Stimulated activated CD8-positive, alpha-beta memory T cell treated with anti-CD3 and anti-CD28 coated beads, Interleukin-7, amount 100 ng/mL, for 4 hours (primary cell): Measurements from ENCODE around the gene CEBPB.
A peak's percentile ranks its signal among the peaks of the same experiment; 100 is the strongest.
"Not testable (repeated sequence)": the region's sequence is repeated elsewhere in the genome, so short reads cannot be mapped to it uniquely, and the experiment has no call there.

Experiments
- DNase-seq, 2 donors: peaks; one replicate each; pipeline ENCODE4 v3.0.0-alpha.2; 2020; ENCODE audit warnings: low read depth in 2 of 2

Gene CEBPB

GRCh38 chr20:50169329-50169823, 21.3 kb upstream of the CEBPB start:
- peak; percentile 56 to 72 for DNase-seq

DNA sequence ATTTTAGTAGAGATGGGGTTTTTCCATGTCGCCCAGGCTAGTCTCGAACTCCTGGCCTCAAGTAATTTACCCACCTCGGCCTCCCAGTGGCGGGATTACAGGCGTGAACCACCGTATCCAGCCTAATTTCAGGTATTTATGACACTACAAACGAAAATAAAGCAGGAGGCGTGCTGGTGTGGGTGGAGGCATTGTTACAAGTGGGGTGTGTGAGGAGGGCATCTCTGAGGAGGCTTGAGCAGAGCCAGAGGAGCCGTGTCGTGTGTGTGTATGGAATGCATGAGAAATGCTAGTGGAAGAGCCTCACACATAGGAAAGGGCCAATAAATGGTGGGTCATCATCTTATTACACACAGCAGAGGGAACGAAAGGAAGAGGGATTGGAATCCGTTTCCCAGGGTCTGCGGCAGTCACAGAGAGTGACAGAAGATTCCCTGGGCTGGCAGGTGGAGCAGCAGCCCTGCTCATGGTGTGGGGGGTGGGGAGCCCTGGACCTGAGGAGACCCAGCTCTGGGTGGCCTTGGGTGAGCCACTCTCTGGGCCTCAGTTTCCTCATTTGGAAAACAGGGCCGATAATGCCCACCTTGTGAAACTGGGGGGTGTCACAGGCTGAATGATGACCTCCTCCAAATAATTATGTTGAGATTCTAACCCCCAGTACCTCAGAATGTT, 19.9 kb upstream of the CEBPB start:
- DNase-seq, result no peak

DNA sequence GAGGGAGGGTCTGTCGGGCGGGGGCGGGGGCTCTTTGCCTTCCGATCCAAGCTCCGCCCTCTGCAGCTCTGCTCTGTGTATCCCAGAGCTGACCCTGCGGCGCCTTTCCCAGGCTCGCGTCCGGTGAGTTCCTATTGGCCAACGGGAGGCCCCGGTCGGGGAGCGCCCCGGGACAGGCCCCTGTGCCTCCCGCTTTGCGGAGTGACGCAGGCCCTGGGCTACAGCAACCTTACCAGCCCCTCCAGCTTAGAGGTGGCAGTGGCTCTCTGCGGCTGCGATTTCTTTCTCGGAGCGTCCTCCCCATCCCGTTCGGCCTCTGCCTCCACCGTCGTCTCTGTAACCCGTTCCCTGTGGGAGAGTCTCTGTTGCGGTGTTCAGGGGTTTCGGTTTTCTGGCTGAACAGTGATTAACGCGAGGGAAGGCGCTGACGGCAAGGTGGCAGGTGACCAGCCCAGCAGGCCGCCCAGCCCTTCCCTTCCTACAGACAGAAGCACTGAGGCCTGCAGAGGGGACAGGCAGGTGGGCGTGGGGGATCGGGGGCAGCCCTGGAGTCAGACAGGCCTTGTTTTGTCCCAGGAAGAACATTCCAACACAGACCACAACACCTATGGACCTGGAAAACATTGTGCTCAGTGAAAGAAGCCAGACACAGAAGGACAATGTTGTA, 18.1 kb upstream of the CEBPB start:
- no peak for DNase-seq

DNA sequence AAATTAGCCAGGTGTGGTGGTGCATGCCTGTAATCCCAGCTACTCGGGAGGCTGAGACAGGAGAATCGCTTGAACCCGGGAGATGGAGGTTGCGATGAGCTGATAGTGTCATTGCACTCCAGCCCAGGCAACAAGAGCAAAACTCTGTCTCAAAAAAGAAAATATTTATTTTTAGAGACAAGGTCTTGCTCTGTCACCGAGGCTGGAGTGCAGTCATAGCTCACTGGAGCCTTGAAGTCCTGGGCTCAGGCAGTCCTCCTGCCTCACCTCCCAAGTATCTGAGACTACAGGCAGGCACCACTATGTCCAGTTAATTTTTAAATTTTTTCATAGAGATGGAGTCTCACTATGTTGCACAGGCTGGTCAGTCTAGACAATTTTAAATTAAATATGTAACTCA, 16.2 kb upstream of the CEBPB start:
- DNase-seq, result no peak

DNA sequence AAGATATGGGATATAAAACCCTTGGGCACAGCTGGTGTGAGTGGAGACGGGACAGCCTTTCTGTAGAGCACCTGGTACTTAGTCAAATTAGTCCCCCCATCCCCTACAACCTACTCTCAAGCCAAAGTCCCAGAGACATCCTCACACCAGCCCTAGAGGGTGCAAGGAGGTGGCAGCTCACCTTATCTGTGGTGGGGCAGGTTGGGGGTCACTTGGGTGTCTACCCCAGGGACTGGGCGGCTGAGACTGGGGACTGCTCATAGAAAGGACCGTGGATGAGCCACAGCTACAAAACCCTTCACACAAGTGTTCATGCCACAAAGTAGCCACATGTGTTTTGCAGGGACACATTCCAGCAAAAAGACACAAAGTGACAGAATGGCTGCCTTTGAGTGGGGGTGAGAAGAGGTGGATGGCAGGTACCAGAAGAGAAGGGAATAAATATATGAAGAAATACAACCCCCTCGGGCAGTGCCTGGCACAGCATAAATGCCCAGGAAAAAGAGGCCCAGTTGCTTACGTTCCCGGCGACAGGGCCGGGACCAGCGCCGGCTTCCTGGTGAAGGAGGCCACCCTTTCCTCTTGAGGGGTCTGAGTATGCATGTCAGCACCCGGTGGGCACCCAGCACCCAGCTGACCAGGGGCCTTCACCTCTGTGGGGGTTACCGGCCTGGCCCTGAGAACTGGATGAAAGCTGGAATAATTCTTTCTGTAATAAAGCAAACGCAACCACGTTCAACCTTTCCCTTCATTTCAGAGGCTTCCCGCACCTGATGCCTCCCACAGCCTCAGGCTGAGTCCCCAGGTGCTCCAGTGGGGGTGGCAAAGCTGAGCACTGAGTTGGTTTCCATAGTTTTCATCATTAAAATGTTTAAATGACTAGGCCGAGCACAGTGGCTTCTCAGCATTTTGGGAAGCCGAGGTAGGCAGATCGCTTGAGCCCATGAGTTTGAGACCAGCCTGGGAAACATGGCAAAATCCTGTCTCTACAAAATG, 14.4 kb upstream of the CEBPB start:
- DNase-seq, result no peak

DNA sequence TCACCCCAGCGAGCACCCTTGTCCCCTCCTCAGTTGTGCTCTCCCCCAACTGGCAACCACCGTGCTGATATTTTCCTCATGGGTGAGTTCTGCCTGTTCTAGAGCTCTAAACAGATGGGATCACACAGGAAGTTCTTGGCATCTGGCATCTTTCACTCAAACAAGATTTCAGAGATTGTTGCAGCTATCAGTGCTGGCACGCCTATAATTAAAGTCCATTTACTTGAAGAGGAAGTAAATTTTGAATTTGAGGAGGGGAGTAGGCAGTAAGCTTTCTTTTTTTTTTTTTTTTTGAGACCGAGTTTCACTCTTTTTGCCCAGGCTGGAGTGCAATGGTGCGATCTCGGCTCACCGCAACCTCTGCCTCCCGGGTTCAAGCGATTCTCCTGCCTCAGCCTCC, 12.0 kb upstream of the CEBPB start:
- not testable (repeated sequence) for DNase-seq

DNA sequence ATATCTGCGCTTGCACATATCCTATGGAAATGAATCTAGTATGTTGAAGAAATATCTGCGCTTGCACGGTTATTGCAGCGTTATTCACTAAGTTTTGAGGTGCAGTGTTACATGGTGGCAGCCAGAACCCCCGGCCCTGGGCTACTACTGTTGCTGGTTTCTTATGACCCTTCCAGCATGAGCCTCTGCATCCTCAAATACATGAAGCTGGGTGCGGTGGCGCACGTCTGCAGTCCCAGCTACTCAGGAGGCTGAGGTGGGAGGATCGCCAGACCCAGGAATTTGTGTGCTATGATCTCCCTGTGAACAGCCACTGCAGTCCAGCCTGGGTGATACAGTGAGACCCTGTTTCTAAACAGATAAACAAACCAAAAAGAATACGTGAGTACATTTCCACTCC, 9.3 kb upstream of the CEBPB start:
- no peak for DNase-seq

DNA sequence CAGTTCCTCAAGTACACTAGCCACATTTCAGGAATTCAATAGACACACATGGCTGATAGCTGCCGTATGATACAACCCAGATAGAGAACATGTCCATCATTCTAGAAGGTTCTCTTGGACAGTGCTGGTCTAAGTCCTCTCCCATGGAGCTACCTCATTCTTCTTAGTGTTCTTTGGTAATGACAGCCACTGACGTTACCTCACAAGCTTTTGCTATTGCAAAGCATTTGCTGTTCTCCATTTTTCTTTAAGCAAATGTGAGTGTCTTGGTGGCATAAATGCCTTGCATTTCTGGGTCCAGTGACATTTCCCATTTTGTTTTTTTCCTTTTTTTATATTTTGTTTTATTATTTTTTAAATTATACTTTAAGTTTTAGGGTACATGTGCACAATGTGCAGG, 8.3 kb upstream of the CEBPB start:
- no peak for DNase-seq

DNA sequence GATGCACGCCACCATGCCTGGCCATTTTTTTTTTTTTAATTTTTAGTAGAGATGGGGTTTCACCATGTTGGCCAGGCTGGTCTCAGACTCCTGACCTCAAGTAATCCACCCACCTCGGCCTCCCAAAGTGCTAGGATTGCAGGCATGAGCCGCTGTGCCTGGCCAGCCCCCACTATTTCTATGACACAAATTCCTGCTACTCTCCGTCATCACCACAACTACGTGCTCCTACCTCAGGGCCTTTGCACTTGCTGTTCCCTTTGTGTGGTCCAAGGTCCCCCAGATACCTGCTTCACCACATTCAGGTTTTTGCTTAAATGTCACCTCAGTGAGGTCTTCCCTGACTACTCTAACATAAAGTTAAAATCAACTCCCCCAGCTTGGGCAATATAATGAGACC, 5.2 kb upstream of the CEBPB start:
- no peak for DNase-seq

- DNase-seq, result peak; percentile 66 to 73
Measured at GRCh38 chr20:50186151-50186885, 4.3 kb upstream of the CEBPB start.

GRCh38 chr20:50186987-50187402, 3.6 kb upstream of the CEBPB start:
- DNase-seq, result no peak

DNA sequence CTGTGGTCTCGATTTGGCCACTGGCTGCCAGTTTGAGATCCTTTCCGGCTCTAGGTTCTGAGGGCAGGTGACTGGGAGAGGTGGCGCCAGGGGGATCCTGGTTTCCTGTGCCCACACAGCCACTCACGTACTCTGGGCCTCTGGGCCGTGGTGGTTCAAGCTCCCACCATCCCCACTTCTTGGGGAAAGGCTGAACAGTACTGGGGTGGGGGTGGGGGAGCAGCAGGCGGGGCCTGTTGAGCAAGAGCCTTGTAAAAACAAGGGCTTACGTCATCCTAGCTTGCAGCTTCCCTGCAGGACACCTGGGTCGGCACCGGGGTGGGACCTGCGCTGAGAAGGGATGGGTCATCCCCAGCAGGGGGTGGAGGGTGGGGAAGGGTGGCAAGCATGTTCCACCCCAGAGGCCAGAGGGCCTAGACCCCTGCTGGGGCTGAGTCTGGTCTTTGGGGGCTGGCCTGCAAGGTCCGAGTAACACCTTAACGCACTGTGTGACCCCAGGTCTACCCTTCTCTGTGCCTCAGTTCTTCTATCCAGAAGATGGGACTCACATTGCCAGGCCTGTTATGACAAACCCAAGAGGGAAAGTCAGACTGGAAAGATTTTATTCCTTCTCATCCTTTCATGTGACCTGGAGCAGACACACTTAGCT, 3.1 kb upstream of the CEBPB start:
- no peak for DNase-seq

DNA sequence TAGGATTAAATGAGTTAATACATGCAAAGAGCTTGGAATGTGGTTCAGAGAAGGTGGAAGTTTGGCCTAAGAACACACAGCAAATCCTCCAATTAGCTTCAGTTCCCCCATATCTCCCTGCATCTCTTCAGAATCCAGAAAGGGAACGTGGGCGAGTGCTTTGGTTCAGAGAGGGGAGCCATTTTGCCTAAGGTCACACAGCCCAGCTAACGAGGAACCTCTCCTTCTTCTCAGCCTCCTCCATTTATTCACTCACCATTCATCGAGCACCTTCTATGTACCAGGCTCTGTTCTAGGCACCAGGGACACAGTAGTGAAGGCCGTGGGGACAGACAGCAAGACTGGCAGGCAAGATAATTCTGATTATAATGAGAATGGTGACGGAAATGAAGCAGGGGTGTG, 2.3 kb upstream of the CEBPB start:
- no peak for DNase-seq

DNA sequence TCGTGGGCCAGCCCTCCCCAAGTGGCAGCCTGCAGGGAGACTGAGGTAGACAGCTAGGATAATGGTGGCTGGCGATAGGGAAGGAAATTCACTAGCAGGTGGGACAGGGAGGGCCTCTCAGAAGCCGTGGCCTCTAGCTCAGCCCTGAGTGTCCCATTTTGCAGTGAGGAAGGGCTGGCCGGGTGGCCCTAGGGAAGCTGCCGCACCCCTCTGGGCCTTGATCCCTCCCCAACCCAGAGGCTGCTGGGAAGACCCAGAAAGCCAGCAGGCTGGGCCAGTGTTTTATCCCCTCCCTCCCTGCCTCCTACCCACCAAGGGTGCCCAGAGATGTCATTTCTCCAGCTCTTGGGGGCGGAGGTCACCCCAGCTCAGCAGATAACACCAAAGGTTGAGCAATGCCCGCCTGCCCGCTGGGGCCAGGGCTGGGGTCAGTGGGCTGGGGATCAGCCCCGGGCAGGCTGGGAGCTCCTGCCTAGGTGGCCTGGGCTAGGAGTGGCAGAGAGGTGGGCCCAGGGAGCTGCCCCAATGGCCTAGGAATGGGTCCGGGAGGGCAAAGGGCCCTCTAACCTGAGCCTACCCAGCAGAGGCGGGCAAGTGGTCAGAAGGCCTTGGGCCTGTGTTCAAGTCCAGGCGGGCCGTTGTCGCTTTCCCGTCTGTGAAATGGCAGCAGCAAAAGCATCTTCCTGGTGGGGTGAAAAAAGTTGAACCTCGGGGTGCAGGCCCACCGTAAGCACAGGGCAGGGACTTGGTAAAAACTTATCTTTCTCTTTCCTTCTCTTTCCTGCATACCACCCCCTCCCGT, 1.6 kb upstream of the CEBPB start:
- DNase-seq, result no peak

GRCh38 chr20:50189681-50190250, 864 bp upstream of the CEBPB start:
- DNase-seq, result peak in 1 of 2 donors; percentile 27

- peak; percentile 27 to 68 for DNase-seq
Measured at GRCh38 chr20:50191065-50191543, 474 bp downstream of the CEBPB start.

DNA sequence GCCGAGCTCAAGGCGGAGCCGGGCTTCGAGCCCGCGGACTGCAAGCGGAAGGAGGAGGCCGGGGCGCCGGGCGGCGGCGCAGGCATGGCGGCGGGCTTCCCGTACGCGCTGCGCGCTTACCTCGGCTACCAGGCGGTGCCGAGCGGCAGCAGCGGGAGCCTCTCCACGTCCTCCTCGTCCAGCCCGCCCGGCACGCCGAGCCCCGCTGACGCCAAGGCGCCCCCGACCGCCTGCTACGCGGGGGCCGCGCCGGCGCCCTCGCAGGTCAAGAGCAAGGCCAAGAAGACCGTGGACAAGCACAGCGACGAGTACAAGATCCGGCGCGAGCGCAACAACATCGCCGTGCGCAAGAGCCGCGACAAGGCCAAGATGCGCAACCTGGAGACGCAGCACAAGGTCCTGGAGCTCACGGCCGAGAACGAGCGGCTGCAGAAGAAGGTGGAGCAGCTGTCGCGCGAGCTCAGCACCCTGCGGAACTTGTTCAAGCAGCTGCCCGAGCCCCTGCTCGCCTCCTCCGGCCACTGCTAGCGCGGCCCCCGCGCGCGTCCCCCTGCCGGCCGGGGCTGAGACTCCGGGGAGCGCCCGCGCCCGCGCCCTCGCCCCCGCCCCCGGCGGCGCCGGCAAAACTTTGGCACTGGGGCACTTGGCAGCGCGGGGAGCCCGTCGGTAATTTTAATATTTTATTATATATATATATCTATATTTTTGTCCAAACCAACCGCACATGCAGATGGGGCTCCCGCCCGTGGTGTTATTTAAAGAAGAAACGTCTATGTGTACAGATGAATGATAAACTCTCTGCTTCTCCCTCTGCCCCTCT, 1.1 kb downstream of the CEBPB start:
- DNase-seq, result peak; percentile 26 to 54

- peak; percentile 78 to 81 for DNase-seq
Measured at GRCh38 chr20:50192364-50193198, 2.0 kb downstream of the CEBPB start.
